ENCODE data around the gene GAK. TPM values are rescaled to one million over a fixed set of nuclear protein-coding genes. Genes with fewer than 3 reads are reported as not detected.

Gene GAK
- polyA plus RNA-seq, 1 donor (not counting 4 experiments of a cell fraction or from before 2014, with no cell fraction given), result 18.4 TPM

- Histone ChIP-seq H3K9me3 (ENCODE audit: control insufficient read depth, low read depth, low read length) (peaks cover 2% of the 10 kb centered on the region), H3K27ac (ENCODE audit: control insufficient read depth, insufficient read depth, low read length) (no peak overlapping the region), H3K9ac (ENCODE audit: control insufficient read depth, extremely low read depth, insufficient read depth, low read length) (no peak overlapping the region), H3K27me3 (ENCODE audit: control insufficient read depth, extremely low read depth, insufficient read depth, low read length) (no peaks in the 10 kb centered on the region), H3K9me1 (ENCODE audit: control insufficient read depth, extremely low read depth, insufficient read depth, low read length) (no peaks in the 10 kb centered on the region), H2AFZ (ENCODE audit: control insufficient read depth, low read length) (no peak overlapping the region), H4K20me1 (ENCODE audit: control insufficient read depth, extremely low read depth, insufficient read depth, low read length) (no peaks in the 10 kb centered on the region), H3K79me2 (ENCODE audit: control insufficient read depth, insufficient read depth, low read length) (peaks cover 30% of the 10 kb centered on the region), H3K36me3 (ENCODE audit: control insufficient read depth in 2 of 2, extremely low read depth in 1 of 2, insufficient read depth in 2 of 2, low read length in 2 of 2) (peaks cover 5 to 20% of the 10 kb centered on the region in 2 experiments), H3K4me3 (ENCODE audit: control insufficient read depth in 2 of 3, extremely low read depth in 1 of 3, insufficient read depth in 2 of 3, low read depth in 1 of 3, low read length in 3 of 3) (no peak overlapping the region), H3K4me1 (ENCODE audit: control insufficient read depth, extremely low read depth, insufficient read depth, low read length) (no peaks in the 10 kb centered on the region), H3K4me2 (ENCODE audit: control insufficient read depth, extremely low read depth, insufficient read depth, low read depth, low read length) (no peak overlapping the region)
- no peak for TF ChIP-seq EZH2 (IDR thresholded peaks at IDR 0.05; ENCODE audit: low read length)
- TF ChIP-seq CTCF (optimal IDR thresholded peaks at IDR 0.05 in 1 of 3, IDR thresholded peaks at IDR 0.05 in 1 of 3, conservative IDR thresholded peaks at IDR 0.05 in 1 of 3; ENCODE audit: extremely low read depth in 1 of 3, insufficient read depth in 2 of 3, low read length in 3 of 3), result no peak
- DNase-seq (ENCODE audit: low read depth, low spot score) (no peak), FAIRE-seq (no peak)
- dilution Hi-C loops (cut with MboI; ENCODE audit: extremely low pct_ligation_motif_present, low sequenced_read_pairs), result no loop called here
These were observed 24.3 kb downstream of the GAK start for GRCh38 chr4:907691-908425.

DNA sequence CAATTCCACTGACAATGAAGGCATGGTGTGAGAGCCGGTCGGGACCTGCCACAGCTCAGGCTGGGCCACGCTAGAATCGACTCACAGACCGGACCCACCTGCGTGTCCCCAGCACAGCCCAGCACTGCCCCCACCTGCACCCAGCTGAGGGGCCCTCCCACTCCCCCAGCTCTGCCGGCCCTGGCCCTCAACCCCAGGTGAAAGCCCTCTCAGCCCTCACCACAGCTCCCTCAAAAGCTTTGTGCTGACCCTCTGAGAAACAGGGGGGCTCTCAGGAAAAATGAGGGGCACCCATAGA, 25.1 kb downstream of the GAK start:
- peaks cover 27% of the 10 kb centered on the region for H3K79me2 ChIP-seq (ENCODE audit: control insufficient read depth, insufficient read depth, low read length)
- TF ChIP-seq CTCF (optimal IDR thresholded peaks at IDR 0.05 in 1 of 3, IDR thresholded peaks at IDR 0.05 in 1 of 3, conservative IDR thresholded peaks at IDR 0.05 in 1 of 3; ENCODE audit: extremely low read depth in 1 of 3, insufficient read depth in 2 of 3, low read length in 3 of 3) (no peak), EZH2 (IDR thresholded peaks at IDR 0.05; ENCODE audit: low read length) (no peak)

More for the DNA sequence above, 25.1 kb downstream of the GAK start:
- Histone ChIP-seq H3K27me3 (ENCODE audit: control insufficient read depth, extremely low read depth, insufficient read depth, low read length) (no peaks in the 10 kb centered on the region), H3K4me3 (ENCODE audit: control insufficient read depth in 2 of 3, extremely low read depth in 1 of 3, insufficient read depth in 2 of 3, low read depth in 1 of 3, low read length in 3 of 3) (no peak overlapping the region), H3K36me3 (ENCODE audit: control insufficient read depth in 2 of 2, extremely low read depth in 1 of 2, insufficient read depth in 2 of 2, low read length in 2 of 2) (peaks cover 5 to 16% of the 10 kb centered on the region in 2 experiments), H3K9me3 (ENCODE audit: control insufficient read depth, low read depth, low read length) (peaks cover 2% of the 10 kb centered on the region), H3K9me1 (ENCODE audit: control insufficient read depth, extremely low read depth, insufficient read depth, low read length) (no peaks in the 10 kb centered on the region), H3K27ac (ENCODE audit: control insufficient read depth, insufficient read depth, low read length) (no peak overlapping the region), H2AFZ (ENCODE audit: control insufficient read depth, low read length) (no peak overlapping the region), H3K9ac (ENCODE audit: control insufficient read depth, extremely low read depth, insufficient read depth, low read length) (no peak overlapping the region), H3K4me2 (ENCODE audit: control insufficient read depth, extremely low read depth, insufficient read depth, low read depth, low read length) (no peak overlapping the region), H3K4me1 (ENCODE audit: control insufficient read depth, extremely low read depth, insufficient read depth, low read length) (no peaks in the 10 kb centered on the region), H4K20me1 (ENCODE audit: control insufficient read depth, extremely low read depth, insufficient read depth, low read length) (no peaks in the 10 kb centered on the region)
- DNase-seq (ENCODE audit: low read depth, low spot score), result no peak
- dilution Hi-C loops (cut with MboI; ENCODE audit: extremely low pct_ligation_motif_present, low sequenced_read_pairs), result no loop called here
- FAIRE-seq, result no peak

Measured in keratinocyte (primary cell).